ENCODE measurements around the gene JUP.

DNA sequence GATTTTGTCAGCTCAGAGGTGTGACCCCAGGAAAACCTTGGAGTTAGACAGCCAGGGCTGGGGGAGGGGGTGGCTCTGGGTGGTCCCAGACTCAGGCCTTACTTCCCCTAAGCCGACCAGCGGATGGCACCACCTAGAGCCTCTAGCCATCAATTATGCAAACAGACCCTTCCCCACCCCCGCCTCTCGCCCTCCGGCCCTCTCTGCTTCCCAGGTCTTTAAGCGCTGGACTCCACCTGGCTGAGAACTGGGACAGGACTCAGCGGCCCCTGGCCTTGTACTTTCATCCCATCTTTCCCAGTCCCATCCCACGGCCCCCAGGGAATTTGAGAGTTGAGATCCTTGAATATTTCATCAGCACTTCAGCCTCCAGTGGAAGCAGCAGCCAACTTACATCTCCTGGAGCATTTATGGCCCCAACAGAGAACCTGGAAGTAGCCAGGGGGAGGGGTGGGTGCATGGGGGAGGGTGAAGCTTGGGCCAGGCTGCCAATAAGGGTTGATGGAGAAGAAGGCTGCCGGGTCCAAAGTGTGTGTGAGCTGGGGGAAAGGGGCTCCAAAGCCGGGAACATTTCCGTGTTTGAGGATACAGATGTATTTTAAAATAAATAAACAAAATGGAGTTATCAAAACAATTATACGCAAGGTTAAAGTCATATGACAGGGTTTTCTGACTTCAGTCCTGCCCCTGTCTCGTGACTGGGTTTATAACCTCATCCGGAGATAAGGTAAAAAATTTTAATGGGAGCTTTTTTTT is 7.5 kb upstream of the JUP start:
- TF ChIP-seq, protein P1, sequence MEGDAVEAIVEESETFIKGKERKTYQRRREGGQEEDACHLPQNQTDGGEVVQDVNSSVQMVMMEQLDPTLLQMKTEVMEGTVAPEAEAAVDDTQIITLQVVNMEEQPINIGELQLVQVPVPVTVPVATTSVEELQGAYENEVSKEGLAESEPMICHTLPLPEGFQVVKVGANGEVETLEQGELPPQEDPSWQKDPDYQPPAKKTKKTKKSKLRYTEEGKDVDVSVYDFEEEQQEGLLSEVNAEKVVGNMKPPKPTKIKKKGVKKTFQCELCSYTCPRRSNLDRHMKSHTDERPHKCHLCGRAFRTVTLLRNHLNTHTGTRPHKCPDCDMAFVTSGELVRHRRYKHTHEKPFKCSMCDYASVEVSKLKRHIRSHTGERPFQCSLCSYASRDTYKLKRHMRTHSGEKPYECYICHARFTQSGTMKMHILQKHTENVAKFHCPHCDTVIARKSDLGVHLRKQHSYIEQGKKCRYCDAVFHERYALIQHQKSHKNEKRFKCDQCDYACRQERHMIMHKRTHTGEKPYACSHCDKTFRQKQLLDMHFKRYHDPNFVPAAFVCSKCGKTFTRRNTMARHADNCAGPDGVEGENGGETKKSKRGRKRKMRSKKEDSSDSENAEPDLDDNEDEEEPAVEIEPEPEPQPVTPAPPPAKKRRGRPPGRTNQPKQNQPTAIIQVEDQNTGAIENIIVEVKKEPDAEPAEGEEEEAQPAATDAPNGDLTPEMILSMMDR (IDR thresholded peaks at IDR 0.05 in 8 of 11, conservative IDR thresholded peaks at IDR 0.05 in 3 of 11), result no peak
- no peak for TF ChIP-seq POLR2A (IDR thresholded peaks at IDR 0.05)
